ENCODE data around the gene OR2T5.
"Not testable (repeated sequence)": the region's sequence is repeated elsewhere in the genome, so short reads cannot be mapped to it uniquely, and the experiment has no call there.

DNA sequence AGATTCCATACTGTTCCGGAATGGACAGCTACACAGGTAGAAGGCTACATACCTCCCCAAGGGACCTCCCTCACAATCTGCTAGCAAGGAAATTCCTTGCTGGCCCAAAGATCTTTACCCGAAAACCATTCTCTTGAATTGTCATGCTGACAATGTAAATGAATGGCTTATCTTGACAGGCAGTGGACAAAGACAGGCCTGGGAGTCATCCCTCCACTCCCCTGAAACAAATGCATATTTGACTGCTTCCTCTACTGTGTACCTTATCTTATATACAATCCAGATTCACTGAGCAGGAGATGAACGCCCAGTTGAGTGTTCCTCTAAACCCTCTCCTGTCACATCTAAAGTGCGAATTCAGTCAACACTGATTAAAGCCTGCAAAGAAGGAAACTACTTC, 43.8 kb upstream of the OR2T5 start:
- not testable (repeated sequence) for TF ChIP-seq CTCF (IDR thresholded peaks at IDR 0.05; ENCODE audit: low read length); EZH2 (IDR thresholded peaks at IDR 0.05; ENCODE audit: borderline replicate concordance, low read length)
